Stimulated activated CD8-positive, alpha-beta memory T cell treated with anti-CD3 and anti-CD28 coated beads, Interleukin-12 subunit alpha, Interleukin-12 subunit beta, amount 100 ng/mL, for 24 hours (primary cell): ENCODE measurements around the gene STRN.
"Not testable (repeated sequence)": the region's sequence is repeated elsewhere in the genome, so short reads cannot be mapped to it uniquely, and the experiment has no call there.

Source experiments
- DNase-seq: peaks from one replicate; pipeline ENCODE4 v3.0.0-alpha.2; 2020; ENCODE audit errors: extremely low read depth

STRN gene

GRCh38 chr2:36964496-36965058, 1.8 kb downstream of the STRN start:
- no peak for DNase-seq

- DNase-seq: no peak
Observed at GRCh38 chr2:36963734-36964133, 2.6 kb downstream of the STRN start.

- DNase-seq: no peak
Observed at GRCh38 chr2:36963106-36963505, 3.2 kb downstream of the STRN start.

GRCh38 chr2:36960773-36961172, 5.6 kb downstream of the STRN start:
- no peak for DNase-seq

GRCh38 chr2:36960005-36960675, 6.2 kb downstream of the STRN start:
- no peak for DNase-seq

GRCh38 chr2:36954977-36955607, 11.2 kb downstream of the STRN start:
- DNase-seq: no peak

GRCh38 chr2:36952748-36953197, 13.6 kb downstream of the STRN start:
- DNase-seq: no peak

- no peak for DNase-seq
Observed at GRCh38 chr2:36951574-36951973, 14.8 kb downstream of the STRN start.

GRCh38 chr2:36951027-36951518, 15.3 kb downstream of the STRN start:
- no peak for DNase-seq

- no peak for DNase-seq
Observed at GRCh38 chr2:36949845-36950244, 16.5 kb downstream of the STRN start.

- not testable (repeated sequence) for DNase-seq
Observed at GRCh38 chr2:36945240-36945639, 21.1 kb downstream of the STRN start.

- no peak for DNase-seq
Observed at GRCh38 chr2:36941867-36942266, 24.5 kb downstream of the STRN start.

- DNase-seq: not testable (repeated sequence)
Observed at GRCh38 chr2:36936526-36936925, 29.8 kb downstream of the STRN start.

- DNase-seq: not testable (repeated sequence)
Observed at GRCh38 chr2:36931688-36932087, 34.6 kb downstream of the STRN start.

- not testable (repeated sequence) for DNase-seq
Observed at GRCh38 chr2:36930787-36931410, 35.4 kb downstream of the STRN start.

- not testable (repeated sequence) for DNase-seq
Observed at GRCh38 chr2:36926175-36927132, 39.9 kb downstream of the STRN start.

GRCh38 chr2:36922629-36923028, 43.7 kb downstream of the STRN start:
- DNase-seq: not testable (repeated sequence)

GRCh38 chr2:36921984-36922383, 44.4 kb downstream of the STRN start:
- no peak for DNase-seq

- DNase-seq: no peak
Observed at GRCh38 chr2:36919041-36919837, 47.1 kb downstream of the STRN start.

- no peak for DNase-seq
Observed at GRCh38 chr2:36918307-36918706, 48.0 kb downstream of the STRN start.

- DNase-seq: no peak
Observed at GRCh38 chr2:36915627-36916026, 50.7 kb downstream of the STRN start.
